ENCODE results near the gene POU3F4.

Gene POU3F4

GRCh38 chrX:83504721-83505479, 3.2 kb upstream of the POU3F4 start:
- Histone ChIP-seq H3K4me1 (peaks cover 0 to 14% (median 6%) of the 10 kb centered on the region in 4 donors), H3K36me3 (no peaks in the 10 kb centered on the region), H3K27me3 (peaks cover 0 to 45% of the 10 kb centered on the region in 2 donors), H3K4me3 (no peak overlapping the region), H3K27ac (no peak overlapping the region), H3K9me3 (no peaks in the 10 kb centered on the region)
- intact Hi-C loops (cut with DNase I; ENCODE audit: low total_unique reads): no loop called here
- no peak for DNase-seq
- no peak for TF ChIP-seq CTCF (IDR thresholded peaks at IDR 0.05)

GRCh38 chrX:83508526-83509253, 600 bp downstream of the POU3F4 start:
- Histone ChIP-seq H3K36me3 (no peaks in the 10 kb centered on the region), H3K4me3 (peak overlapping the region in 1 of 2 donors; percentile 5), H3K4me1 (peaks cover 0 to 23% (median 10%) of the 10 kb centered on the region in 4 donors), H3K9me3 (no peaks in the 10 kb centered on the region), H3K27ac (no peak overlapping the region), H3K27me3 (peaks cover 0 to 51% of the 10 kb centered on the region in 2 donors)
- no peak for TF ChIP-seq CTCF (IDR thresholded peaks at IDR 0.05)
- intact Hi-C loops (cut with DNase I; ENCODE audit: low total_unique reads): no loop called here
- no peak for DNase-seq

GRCh38 chrX:83509254-83509801, 1.2 kb downstream of the POU3F4 start:
- Histone ChIP-seq H3K4me3 (peak overlapping the region in 1 of 2 donors; percentile 5), H3K9me3 (no peaks in the 10 kb centered on the region), H3K36me3 (no peaks in the 10 kb centered on the region), H3K27ac (no peak overlapping the region), H3K4me1 (peaks cover 0 to 23% (median 10%) of the 10 kb centered on the region in 4 donors), H3K27me3 (peaks cover 0 to 47% of the 10 kb centered on the region in 2 donors)
- no peak for TF ChIP-seq CTCF (IDR thresholded peaks at IDR 0.05)
- intact Hi-C loops (cut with DNase I; ENCODE audit: low total_unique reads): no loop called here
- DNase-seq: no peak

GRCh38 chrX:83510510-83511062, 2.5 kb downstream of the POU3F4 start:
- Histone ChIP-seq H3K9me3 (no peaks in the 10 kb centered on the region), H3K4me3 (peak overlapping the region in 1 of 2 donors; percentile 27), H3K36me3 (no peaks in the 10 kb centered on the region), H3K27me3 (peaks cover 0 to 42% of the 10 kb centered on the region in 2 donors), H3K27ac (no peak overlapping the region), H3K4me1 (peaks cover 0 to 23% (median 10%) of the 10 kb centered on the region in 4 donors)
- TF ChIP-seq CTCF (IDR thresholded peaks at IDR 0.05): no peak
- no peak for DNase-seq
- intact Hi-C loops (cut with DNase I; ENCODE audit: low total_unique reads): no loop called here

GRCh38 chrX:83511208-83511607, 3.1 kb downstream of the POU3F4 start:
- TF ChIP-seq CTCF (IDR thresholded peaks at IDR 0.05): no peak
- intact Hi-C loops (cut with DNase I; ENCODE audit: low total_unique reads): no loop called here
- Histone ChIP-seq H3K36me3 (no peaks in the 10 kb centered on the region), H3K27ac (no peak overlapping the region), H3K4me3 (no peak overlapping the region), H3K9me3 (no peaks in the 10 kb centered on the region), H3K4me1 (peaks cover 0 to 23% (median 10%) of the 10 kb centered on the region in 4 donors), H3K27me3 (peaks cover 0 to 39% of the 10 kb centered on the region in 2 donors)
- DNase-seq: no peak
